Measurements from ENCODE around the gene DET1. TPM values are rescaled to one million over a fixed set of nuclear protein-coding genes. Genes with fewer than 3 reads are reported as not detected.
"Not testable (repeated sequence)": the region's sequence is repeated elsewhere in the genome, so short reads cannot be mapped to it uniquely, and the experiment has no call there.

DET1 gene
- total RNA-seq, 2 experiments from 2014 or later, result 1.8 to 2.1 TPM

DNA sequence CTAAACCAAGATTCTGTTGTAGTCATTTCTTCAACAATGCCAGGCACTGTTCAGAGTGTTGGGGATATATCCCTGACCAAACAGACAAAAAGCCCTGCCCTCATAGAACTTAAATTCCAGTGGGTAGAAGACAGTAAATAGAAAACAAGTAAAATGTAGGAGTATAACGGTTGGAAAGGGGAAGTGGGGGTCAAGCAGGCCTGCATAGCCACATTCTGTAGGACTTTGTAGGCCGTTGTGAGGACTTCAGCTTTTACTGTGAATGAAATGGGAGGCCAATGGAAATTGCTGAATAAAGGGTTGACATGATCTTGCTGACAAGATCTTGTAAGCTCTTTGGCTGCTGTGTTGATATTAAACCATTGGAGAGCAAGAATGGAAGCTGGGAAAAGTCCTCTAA is 77.2 kb downstream of the DET1 start:
- no peak overlapping the region for H3K4me3 Mint-ChIP-seq
- peaks cover 23% of the 10 kb centered on the region for H3K4me1 Mint-ChIP-seq
- no peak overlapping the region for H3K27ac Mint-ChIP-seq
- H3K27me3 Mint-ChIP-seq, result no peaks in the 10 kb centered on the region
- no peaks in the 10 kb centered on the region for H3K9me3 Mint-ChIP-seq
- no peak for DNase-seq
- peaks cover 13% of the 10 kb centered on the region for H3K36me3 Mint-ChIP-seq

- Mint-ChIP-seq H3K36me3 (peaks cover 17% of the 10 kb centered on the region), H3K4me1 (peaks cover 23% of the 10 kb centered on the region), H3K4me3 (peak overlapping the region; percentile 95)
- H3K27ac Mint-ChIP-seq, H3K9me3 Mint-ChIP-seq, H3K27me3 Mint-ChIP-seq, DNase-seq: not testable (repeated sequence)
Measured at GRCh38 chr15:88468721-88469120, 77.8 kb downstream of the DET1 start.

- H3K27me3 Mint-ChIP-seq, result no peaks in the 10 kb centered on the region
- no peaks in the 10 kb centered on the region for H3K9me3 Mint-ChIP-seq
- peak overlapping the region; percentile 98 for H3K27ac Mint-ChIP-seq
- no peak for DNase-seq
- H3K36me3 Mint-ChIP-seq, result peaks cover 19% of the 10 kb centered on the region
- H3K4me1 Mint-ChIP-seq, result peaks cover 23% of the 10 kb centered on the region
- peak overlapping the region; percentile 95 for H3K4me3 Mint-ChIP-seq
Measured at GRCh38 chr15:88467935-88468528, 78.4 kb downstream of the DET1 start.

DNA sequence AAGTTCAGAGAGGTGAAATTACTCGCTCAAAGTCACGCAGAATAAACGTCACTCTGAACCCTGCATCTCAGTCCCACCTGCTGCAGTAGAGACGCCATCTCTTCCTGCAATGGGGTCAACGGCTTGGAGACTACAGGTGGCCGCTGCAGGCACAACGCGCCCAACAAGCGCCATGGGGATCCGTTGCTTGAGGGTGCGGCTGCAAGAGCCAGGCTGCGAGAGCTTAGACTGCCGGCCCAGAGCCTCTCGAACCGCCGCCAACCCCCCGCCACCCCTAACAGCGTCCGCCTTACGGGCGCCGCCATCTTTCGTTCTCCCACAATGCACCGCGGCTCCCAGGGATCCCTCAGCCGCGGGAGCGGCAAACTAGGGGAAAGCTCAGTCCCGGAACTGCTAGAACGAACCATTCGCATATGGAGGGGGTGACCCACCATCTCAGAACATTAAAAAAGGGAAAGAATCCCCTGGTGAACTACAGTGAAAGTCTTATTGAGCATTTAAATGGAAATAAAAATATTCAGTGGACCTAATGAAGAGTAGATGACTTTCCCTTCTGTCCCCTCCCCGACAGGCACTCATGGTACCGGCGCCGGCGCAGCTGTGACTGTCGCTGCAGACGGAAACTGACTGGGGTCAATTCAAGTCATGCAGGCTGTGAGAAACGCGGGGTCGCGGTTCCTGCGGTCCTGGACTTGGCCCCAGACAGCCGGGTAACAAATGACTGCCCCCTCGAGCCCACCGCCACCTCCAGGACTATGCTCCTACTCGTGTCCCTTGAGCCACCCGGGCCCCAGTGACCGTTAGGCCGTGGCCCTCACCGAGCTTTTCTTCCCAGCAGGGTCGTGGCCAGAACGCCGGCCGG is 79.2 kb downstream of the DET1 start, which contains the start of the genes MRPL46 and MRPS11:
Gene MRPL46 (minus strand): TSS at position 316 of the 862 bp plus-strand sequence. CDS start 11 bp downstream, at position 305.
Gene MRPS11 (plus strand): TSS at position 636 of the 862 bp plus-strand sequence. CDS start 10 bp downstream, at position 646.
- peak; percentile 87 for DNase-seq
- no peaks in the 10 kb centered on the region for H3K27me3 Mint-ChIP-seq
- peak within 1 kb of the TSS; percentile 95 for H3K4me3 Mint-ChIP-seq
- no peaks in the 10 kb centered on the region for H3K9me3 Mint-ChIP-seq
- peak within 1 kb of the TSS; percentile 98 for H3K27ac Mint-ChIP-seq
- peaks cover 23% of the 10 kb centered on the region for H3K4me1 Mint-ChIP-seq
- peaks cover 19% of the 10 kb centered on the region for H3K36me3 Mint-ChIP-seq

DNA sequence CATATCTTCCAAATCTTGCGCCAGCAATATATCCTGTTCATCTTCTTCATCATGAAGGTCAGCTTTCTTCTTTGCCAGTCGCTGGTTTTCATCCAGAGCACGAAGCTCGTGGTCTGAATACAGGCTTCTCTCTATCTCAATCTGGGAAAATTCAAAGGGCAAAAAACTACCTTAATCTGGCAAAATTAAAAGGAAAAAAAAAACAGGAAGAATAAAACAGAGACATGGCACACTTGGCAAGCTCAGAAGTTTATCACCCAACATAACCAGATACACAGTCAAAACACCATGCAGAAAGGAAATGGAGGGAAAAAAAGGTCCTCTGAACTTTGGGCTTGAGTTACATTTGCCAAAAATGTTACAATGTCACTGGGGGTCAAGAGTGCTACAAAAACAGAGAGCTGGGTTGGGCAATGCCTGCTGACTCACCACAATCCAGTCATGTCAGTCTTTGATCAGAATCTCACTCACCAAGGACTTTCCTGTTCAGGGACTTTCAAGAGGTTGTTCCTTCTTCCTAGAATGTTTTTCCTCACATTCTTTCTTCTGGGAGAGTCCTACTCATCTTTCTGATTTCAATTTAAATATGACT is 80.8 kb downstream of the DET1 start:
- no peak for DNase-seq
- Mint-ChIP-seq H3K4me1 (peaks cover 17% of the 10 kb centered on the region), H3K27me3 (no peaks in the 10 kb centered on the region), H3K4me3 (peak overlapping the region; percentile 95), H3K36me3 (peaks cover 21% of the 10 kb centered on the region), H3K9me3 (no peaks in the 10 kb centered on the region), H3K27ac (peak overlapping the region; percentile 98)

- Mint-ChIP-seq H3K4me3 (no peak overlapping the region), H3K27ac (no peak overlapping the region), H3K4me1 (peaks cover 17% of the 10 kb centered on the region), H3K36me3 (peaks cover 22% of the 10 kb centered on the region), H3K27me3 (no peaks in the 10 kb centered on the region), H3K9me3 (no peaks in the 10 kb centered on the region)
- DNase-seq, result no peak
Measured at GRCh38 chr15:88463870-88464532, 82.5 kb downstream of the DET1 start.

Other genes starting within 250 kb of the DET1 start
- gene MRPL46, start 79.3 kb downstream of the DET1 start, total RNA-seq, result 10 to 100 TPM; 47.4 to 50.2 TPM
- 10 to 100 TPM; 82.9 to 85.2 TPM for gene MRPS11, start 79.0 kb downstream of the DET1 start, total RNA-seq
- 10 to 100 TPM; 76.1 to 81.8 TPM for gene AEN, start 74.7 kb upstream of the DET1 start, total RNA-seq
- gene ISG20, start 92.3 kb upstream of the DET1 start, total RNA-seq, result 100 to 1,000 TPM; 108 to 110 TPM

All from activated naive CD8-positive, alpha-beta T cell treated with anti-CD3 and anti-CD28 coated beads for 36 hours (primary cell).